ENCODE data around the gene COL5A1.
"Not testable (repeated sequence)": the region's sequence is repeated elsewhere in the genome, so short reads cannot be mapped to it uniquely, and the experiment has no call there.

COL5A1 gene

DNA sequence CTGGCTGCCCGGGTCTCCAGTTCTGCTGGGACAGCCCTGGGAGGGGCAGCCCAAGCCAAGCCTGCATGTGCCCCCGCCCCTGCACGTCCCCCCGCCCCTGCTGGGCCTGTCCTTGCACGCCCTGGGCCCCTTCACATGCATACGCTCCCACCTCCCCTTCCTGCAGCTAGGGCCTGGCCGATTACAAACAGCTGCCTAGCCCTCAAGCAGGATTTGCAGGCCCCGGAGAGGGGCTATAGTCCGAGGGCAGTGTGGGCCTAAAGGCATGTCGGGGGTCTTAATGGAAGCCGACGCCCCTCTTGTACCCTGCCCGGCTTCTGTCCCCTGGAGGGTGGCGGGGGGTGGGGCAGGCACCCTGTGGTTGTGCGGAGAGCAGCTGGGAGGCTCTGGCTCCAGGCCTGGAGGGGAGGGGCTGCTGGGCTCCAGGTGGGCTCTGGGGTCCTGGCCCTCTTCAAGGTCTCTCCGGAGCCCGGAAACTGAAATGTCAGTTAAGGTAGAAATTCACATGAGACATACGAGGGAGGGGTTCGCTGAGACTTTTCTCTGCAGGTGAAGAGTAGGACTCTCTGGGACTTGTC, 16.9 kb downstream of the COL5A1 start:
- no peak for DNase-seq

DNA sequence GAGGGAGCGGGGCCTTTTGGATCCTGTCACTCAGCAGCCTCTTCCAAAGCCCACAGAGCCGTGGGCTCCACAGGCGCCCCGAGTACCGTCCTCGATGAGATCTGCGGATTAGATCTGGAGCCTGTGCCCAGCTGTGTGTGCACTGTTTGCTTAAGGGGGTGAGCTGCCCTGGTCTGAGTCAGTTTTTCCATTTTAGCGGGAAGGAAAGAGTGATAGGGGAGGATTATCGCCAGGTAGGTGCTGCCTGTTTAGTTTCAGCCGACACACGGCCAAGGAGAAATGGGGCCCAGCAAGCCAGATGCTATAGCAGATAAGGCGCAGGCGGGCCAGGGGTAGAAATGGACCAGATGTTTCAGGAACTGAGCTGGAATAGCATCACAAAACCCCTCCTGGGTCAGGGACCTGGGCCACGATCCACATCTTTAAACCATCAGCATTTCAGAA, 18.1 kb downstream of the COL5A1 start:
- DNase-seq, result no peak

- no peak for DNase-seq
Observed at GRCh38 chr9:134660407-134660806, 18.8 kb downstream of the COL5A1 start.

- DNase-seq, result no peak
Observed at GRCh38 chr9:134661299-134661698, 19.7 kb downstream of the COL5A1 start.

- peak; percentile 71 for DNase-seq
Observed at GRCh38 chr9:134661791-134662142, 20.2 kb downstream of the COL5A1 start.

- peak; percentile 95 for DNase-seq
Observed at GRCh38 chr9:134662143-134662876, 20.7 kb downstream of the COL5A1 start.

GRCh38 chr9:134663084-134663483, 21.5 kb downstream of the COL5A1 start:
- DNase-seq, result no peak

GRCh38 chr9:134663753-134664415, 22.3 kb downstream of the COL5A1 start:
- DNase-seq, result peak; percentile 51

GRCh38 chr9:134664446-134664845, 22.8 kb downstream of the COL5A1 start:
- DNase-seq, result no peak

DNA sequence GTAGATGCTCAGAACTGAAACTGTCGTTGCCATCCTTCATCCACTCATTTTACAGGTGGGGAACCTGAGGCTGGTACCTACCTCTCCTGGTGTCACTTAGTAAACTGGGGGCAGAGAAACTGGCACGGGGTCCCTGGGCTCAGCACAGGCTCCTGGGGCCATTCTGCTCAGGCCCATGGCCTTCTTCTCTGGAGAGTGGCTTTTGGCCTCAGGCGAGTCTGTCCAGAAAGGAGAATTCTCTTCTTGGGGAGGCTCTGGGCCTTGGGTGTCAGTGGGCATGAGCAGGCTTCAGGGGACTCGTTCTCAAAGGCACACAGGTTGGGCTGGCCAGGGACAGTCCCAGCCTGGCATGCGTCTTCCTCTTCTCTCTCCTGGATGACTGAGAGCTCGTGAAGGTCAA, 24.6 kb downstream of the COL5A1 start:
- no peak for DNase-seq

GRCh38 chr9:134666831-134667230, 25.2 kb downstream of the COL5A1 start:
- DNase-seq, result peak; percentile 72

- DNase-seq, result not testable (repeated sequence)
Observed at GRCh38 chr9:134668977-134669376, 27.4 kb downstream of the COL5A1 start.

DNA sequence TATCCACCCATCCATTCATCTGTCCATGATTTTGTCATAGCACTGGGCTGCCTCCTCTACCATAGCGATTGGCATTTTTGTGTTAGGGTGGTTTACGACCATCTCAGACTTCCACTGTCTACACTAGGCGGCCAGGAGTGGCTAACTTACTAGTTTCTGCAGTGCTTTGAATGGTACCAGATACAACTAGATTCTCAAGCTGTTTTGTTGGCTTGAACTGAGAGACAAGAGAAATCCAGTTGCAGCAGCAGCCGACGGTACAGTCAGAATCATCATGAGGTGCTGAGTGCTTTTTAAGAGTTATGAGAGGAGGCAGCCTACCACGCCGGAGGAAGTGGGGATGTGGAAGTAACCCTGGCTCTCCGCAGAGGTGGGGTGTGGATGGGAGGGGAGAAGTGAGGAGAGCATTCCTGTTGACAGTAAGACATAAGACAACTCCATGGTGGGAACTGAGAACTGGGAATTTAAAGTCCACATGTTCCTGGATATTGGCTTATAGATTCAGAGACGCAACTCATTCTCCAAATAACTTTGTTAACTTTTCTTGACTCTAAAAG, 27.9 kb downstream of the COL5A1 start:
- peak; percentile 67 for DNase-seq

- DNase-seq, result peak; percentile 96
Observed at GRCh38 chr9:134670042-134670525, 28.5 kb downstream of the COL5A1 start.

- DNase-seq, result no peak
Observed at GRCh38 chr9:134670851-134671281, 29.3 kb downstream of the COL5A1 start.

GRCh38 chr9:134671341-134672113, 29.9 kb downstream of the COL5A1 start:
- DNase-seq, result peak; percentile 62

GRCh38 chr9:134676361-134676760, 34.8 kb downstream of the COL5A1 start:
- no peak for DNase-seq

DNA sequence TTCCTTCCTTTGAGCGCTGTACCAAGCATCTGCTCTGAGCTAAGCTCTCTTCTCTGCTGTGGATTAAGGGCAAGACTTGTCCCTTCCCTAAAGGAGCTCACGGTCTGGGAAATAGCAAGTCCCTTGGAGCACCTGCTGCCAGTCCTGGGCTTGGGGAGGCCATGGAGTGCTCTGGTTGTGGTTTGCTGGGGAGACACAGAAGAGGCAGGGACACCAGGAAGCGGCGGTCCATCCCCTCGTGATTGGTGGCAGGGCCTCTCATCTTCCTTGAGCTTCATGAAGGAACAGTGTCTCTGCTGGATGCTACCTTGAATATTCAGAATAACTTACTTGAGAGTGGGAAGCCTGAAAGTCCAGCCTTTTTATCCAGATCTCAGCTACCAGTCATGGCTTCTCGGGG, 35.3 kb downstream of the COL5A1 start:
- no peak for DNase-seq

- no peak for DNase-seq
Observed at GRCh38 chr9:134677743-134678142, 36.1 kb downstream of the COL5A1 start.

GRCh38 chr9:134678206-134678605, 36.6 kb downstream of the COL5A1 start:
- no peak for DNase-seq

- no peak for DNase-seq
Observed at GRCh38 chr9:134678666-134679443, 37.3 kb downstream of the COL5A1 start.
